Epithelial cell of proximal tubule (primary cell): ENCODE results near the gene TTYH1. TPM values are rescaled to one million over a fixed set of nuclear protein-coding genes. Genes with fewer than 3 reads are reported as not detected.
A peak's percentile ranks its signal among the peaks of the same experiment; 100 is the strongest.

Experiments
- DNase-seq: peaks from one replicate; pipeline ENCODE4 v3.0.0-alpha.2; 2011; ENCODE audit warnings: low read depth
- H3K4me3 ChIP-seq: 2 replicates; pipeline ENCODE4 v1.5.1; 2011; ENCODE audit warnings: low read depth, mild to moderate bottlenecking, low read length
- CTCF ChIP-seq: conservative IDR thresholded peaks from 2 replicates; pipeline ENCODE4 v1.5.1; 2012; ENCODE audit warnings: low read depth, mild to moderate bottlenecking, low read length
- total RNA-seq: library from RNA; depleted of rRNA; stranded (reverse); fragments of >200 nt; gene quantifications from 2 replicates; pipeline ENCODE4 v1.2.3, GENCODE V29; 2015

Gene TTYH1
- total RNA-seq, 1 donor from 2014 or later = 3.6 TPM

- no peak for DNase-seq
These were observed 16.1 kb downstream of the TTYH1 start for GRCh38 chr19:54431255-54431838.

DNA sequence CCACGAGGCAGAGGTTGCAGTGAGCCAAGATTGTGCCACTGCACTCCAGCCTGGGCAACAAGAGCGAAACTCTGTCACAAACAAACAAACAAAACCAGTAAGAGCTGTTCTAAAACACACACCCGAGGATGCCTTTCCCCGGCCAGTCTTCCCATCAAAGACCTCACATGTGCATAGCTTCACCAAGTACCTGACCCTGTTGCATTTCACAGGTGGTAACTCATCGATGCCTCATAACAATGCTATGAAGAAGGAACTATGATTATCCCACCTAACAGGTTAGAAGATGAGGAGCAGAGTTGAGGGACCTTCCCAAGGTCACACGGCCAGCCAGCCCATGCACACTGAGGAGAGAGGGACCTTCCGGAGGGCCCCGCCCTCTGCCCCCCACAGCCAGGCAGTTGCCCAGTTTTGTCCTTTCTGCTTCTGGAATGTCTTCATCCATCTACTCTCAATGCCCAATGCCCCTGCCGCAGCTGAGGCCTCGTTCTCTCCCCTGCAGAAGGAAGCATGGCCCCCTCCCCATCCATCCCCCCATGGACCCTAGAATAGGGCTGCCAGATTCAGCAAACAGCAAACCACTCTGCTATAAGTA is 17.0 kb downstream of the TTYH1 start:
- DNase-seq = no peak
- TF ChIP-seq CTCF = no peak
- H3K4me3 ChIP-seq = no peak overlapping the region

More at GRCh38 chr19:54431255-54431838, 16.1 kb downstream of the TTYH1 start:
- no peak for TF ChIP-seq CTCF
- H3K4me3 ChIP-seq = peak overlapping the region; percentile 14

GRCh38 chr19:54433697-54434096 is 18.4 kb downstream of the TTYH1 start:
- no peak for DNase-seq
- H3K4me3 ChIP-seq = no peak overlapping the region
- no peak for TF ChIP-seq CTCF

DNA sequence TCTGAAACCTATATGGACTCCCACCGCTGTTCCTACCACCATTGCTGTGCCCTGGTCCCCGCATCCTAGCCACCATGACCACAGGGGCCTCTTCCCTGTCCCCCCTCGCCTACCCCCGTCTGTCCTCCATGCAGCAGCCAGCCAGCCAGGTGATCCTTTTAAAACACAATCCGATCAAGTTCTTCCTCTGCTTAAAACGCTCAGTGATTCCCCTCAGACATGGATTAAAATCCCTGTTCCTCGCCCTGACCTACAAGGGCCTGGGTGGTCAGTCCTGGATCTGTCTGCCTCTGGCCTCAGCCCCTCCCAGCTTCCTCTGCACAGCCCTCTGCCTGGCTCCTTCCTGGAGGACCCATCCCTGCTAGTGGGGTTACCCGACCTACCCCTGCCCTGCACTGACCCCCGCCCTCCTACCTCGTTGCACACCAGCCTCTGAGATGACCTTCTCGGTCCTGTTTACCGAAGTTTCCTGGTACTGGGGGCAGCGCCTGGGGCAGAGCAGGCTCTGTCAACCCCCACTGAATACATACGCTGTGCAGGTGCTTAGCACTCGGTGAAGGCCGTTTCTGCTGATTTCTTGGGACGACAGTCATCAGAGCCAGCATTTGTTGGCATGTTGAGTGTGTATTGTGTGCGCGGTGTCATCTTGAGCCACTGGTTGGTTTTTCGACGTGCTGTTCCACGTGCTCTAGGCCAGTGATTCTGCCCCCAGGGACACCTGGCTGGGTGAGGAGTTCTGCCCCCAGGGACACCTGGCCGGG is 19.0 kb downstream of the TTYH1 start:
- TF ChIP-seq CTCF = no peak
- DNase-seq = no peak
- no peak overlapping the region for H3K4me3 ChIP-seq

GRCh38 chr19:54434873-54435214 is 19.6 kb downstream of the TTYH1 start:
- H3K4me3 ChIP-seq = no peak overlapping the region
- DNase-seq = no peak
- TF ChIP-seq CTCF = no peak

DNA sequence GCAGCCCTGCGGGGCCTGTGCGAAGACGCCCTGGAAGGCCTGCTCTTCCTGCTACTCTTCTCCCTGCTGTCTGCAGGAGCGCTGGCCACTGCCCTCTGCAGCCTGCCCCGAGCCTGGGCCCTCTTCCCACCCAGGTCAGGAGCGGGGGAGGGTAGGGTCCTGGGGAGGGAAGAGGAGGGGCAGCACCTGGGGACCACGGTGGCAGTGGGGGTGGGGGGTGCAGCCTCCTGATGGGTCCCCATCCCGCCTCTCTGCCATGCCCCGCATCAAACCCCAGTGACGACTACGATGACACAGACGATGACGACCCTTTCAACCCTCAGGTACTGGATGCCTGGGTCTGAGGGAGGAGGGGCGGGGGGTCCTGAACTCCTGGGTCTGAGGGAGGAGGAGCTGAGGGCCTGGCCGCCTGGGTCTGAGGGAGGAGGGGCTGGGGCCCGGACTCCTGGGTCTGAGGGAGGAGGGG is 20.3 kb downstream of the TTYH1 start:
- no peak for DNase-seq
- no peak overlapping the region for H3K4me3 ChIP-seq
- TF ChIP-seq CTCF = no peak
